ENCODE results near the gene CDH24. TPM values are rescaled to one million over a fixed set of nuclear protein-coding genes. Genes with fewer than 3 reads are reported as not detected.

CDH24 gene
- total RNA-seq, 1 experiment from 2014 or later = 14.8 TPM

DNA sequence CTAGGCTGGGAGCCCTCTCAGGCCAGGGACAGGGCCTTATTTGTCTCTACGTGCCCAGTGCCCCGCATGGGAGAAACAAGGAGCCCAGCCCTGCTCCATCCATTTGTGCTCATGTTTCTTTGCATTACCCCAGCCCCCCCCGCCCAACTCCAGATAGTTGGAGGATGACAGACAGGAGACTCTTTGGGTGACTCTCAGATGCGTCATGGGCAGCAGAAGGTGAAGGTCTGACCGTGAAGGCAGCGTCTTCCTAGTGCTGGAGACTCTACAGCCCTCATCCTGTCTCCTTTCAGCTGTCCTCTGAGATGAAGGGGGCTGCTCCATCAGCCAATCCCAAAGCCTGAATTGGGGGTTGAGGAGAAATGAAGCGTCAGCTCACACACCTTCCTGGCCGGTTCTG, 15.6 kb downstream of the CDH24 start:
- H3K27ac ChIP-seq (ENCODE audit: low read length) = no peak overlapping the region; the same call in 1 of the 2 replicates
- intact Hi-C loops (cut with micrococcal nuclease) = no loop called here
- no peak overlapping the region for H3K4me3 ChIP-seq (ENCODE audit: low read length)
- H2AFZ ChIP-seq (ENCODE audit: low read length) = no peak overlapping the region
- no peaks in the 10 kb centered on the region for H4K20me1 ChIP-seq (ENCODE audit: low read length)
- no peaks in the 10 kb centered on the region for H3K79me2 ChIP-seq (ENCODE audit: low read length)
- H3F3A ChIP-seq (ENCODE audit: low read length, unreplicated experiment) = no peaks in the 10 kb centered on the region
- no peaks in the 10 kb centered on the region for H3K9me3 ChIP-seq (ENCODE audit: low read length)
- ATAC-seq (peak; percentile 96), DNase-seq (peak; percentile 79)
- TF ChIP-seq EZH2phosphoT487 (IDR thresholded peaks at IDR 0.05; ENCODE audit: borderline replicate concordance, low read length) (no peak), EZH2 (IDR thresholded peaks at IDR 0.05; ENCODE audit: low read length, unreplicated experiment) (no peak)
- TF ChIP-seq, protein P1, sequence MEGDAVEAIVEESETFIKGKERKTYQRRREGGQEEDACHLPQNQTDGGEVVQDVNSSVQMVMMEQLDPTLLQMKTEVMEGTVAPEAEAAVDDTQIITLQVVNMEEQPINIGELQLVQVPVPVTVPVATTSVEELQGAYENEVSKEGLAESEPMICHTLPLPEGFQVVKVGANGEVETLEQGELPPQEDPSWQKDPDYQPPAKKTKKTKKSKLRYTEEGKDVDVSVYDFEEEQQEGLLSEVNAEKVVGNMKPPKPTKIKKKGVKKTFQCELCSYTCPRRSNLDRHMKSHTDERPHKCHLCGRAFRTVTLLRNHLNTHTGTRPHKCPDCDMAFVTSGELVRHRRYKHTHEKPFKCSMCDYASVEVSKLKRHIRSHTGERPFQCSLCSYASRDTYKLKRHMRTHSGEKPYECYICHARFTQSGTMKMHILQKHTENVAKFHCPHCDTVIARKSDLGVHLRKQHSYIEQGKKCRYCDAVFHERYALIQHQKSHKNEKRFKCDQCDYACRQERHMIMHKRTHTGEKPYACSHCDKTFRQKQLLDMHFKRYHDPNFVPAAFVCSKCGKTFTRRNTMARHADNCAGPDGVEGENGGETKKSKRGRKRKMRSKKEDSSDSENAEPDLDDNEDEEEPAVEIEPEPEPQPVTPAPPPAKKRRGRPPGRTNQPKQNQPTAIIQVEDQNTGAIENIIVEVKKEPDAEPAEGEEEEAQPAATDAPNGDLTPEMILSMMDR (conservative IDR thresholded peaks at IDR 0.05; ENCODE audit: low read depth, low read length) = no peak
- H3K36me3 ChIP-seq (ENCODE audit: low read depth, low read length) = no peaks in the 10 kb centered on the region
- H3K27me3 ChIP-seq (ENCODE audit: low read length) = no peaks in the 10 kb centered on the region
- POLR2A ChIA-PET (ENCODE audit: unreplicated experiment) = interaction anchor here (0.6 kb wide), 1 partner anchor 18 kb away, joined by 6 read pairs; no protein-coding TSS in a partner anchor
- CTCF ChIA-PET = interaction anchor here (0.6 to 1.0 kb wide), 2 partner anchors 67 to 68 kb away, joined by 4 read pairs; no protein-coding TSS in a partner anchor
- peak overlapping the region; percentile 29; the same call in 1 of the 2 replicates for H3K4me2 ChIP-seq (ENCODE audit: low read length)
- no peak overlapping the region for H3K9ac ChIP-seq (ENCODE audit: low read length)
- BruUV-seq (replicated peaks) = no TSS peak
- H3K4me1 ChIP-seq (ENCODE audit: insufficient read depth, low read length) = peaks cover 20% of the 10 kb centered on the region
- no peaks in the 10 kb centered on the region for H3K9me2 ChIP-seq (replicated peaks; ENCODE audit: low read length)

DNA sequence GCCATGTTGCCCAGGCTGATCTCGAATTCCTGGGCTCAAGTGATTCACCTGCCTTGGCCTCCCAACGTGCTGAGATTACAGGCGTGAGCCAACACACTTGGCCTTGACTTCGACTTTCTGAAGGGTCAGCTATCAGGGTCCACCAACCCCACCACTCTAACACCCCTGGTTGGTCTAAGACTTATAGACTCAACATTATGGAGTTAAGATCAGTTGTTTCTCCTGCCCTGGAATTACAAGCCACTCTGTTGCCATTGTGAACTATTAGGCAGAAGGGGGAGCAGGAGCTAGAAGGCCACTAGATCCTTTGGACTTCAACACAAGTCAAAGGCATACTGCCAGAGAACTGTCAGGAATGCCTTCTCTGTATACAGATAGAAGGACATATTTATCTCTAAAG, 17.2 kb downstream of the CDH24 start:
- Histone ChIP-seq H3K27me3 (ENCODE audit: low read length) (no peaks in the 10 kb centered on the region), H2AFZ (ENCODE audit: low read length) (no peak overlapping the region), H3K27ac (ENCODE audit: low read length) (no peak overlapping the region), H3K4me3 (ENCODE audit: low read length) (no peak overlapping the region), H3F3A (ENCODE audit: low read length, unreplicated experiment) (no peaks in the 10 kb centered on the region), H3K79me2 (ENCODE audit: low read length) (no peaks in the 10 kb centered on the region), H3K9me3 (ENCODE audit: low read length) (no peaks in the 10 kb centered on the region), H3K9ac (ENCODE audit: low read length) (no peak overlapping the region), H4K20me1 (ENCODE audit: low read length) (no peaks in the 10 kb centered on the region), H3K4me2 (ENCODE audit: low read length) (no peak overlapping the region), H3K4me1 (ENCODE audit: insufficient read depth, low read length) (peaks cover 12% of the 10 kb centered on the region), H3K36me3 (ENCODE audit: low read depth, low read length) (no peaks in the 10 kb centered on the region), H3K9me2 (replicated peaks; ENCODE audit: low read length) (no peaks in the 10 kb centered on the region)
- ChIA-PET POLR2A (ENCODE audit: unreplicated experiment) (no interaction called here), CTCF (interaction anchor here (0.6 kb wide), 1 partner anchor 29 kb away, joined by 3 read pairs; no protein-coding TSS in a partner anchor)
- intact Hi-C loops (cut with micrococcal nuclease) = no loop called here
- TF ChIP-seq EZH2 (IDR thresholded peaks at IDR 0.05; ENCODE audit: low read length, unreplicated experiment) = no peak
- ATAC-seq (no peak), DNase-seq (no peak)
- no TSS peak for BruUV-seq (replicated peaks)

- H2AFZ ChIP-seq (ENCODE audit: low read length) = peak overlapping the region; percentile 91
- peaks cover 4% of the 10 kb centered on the region for H3F3A ChIP-seq (ENCODE audit: low read length, unreplicated experiment)
- DNase-seq = no peak
- H3K9ac ChIP-seq (ENCODE audit: low read length) = peak overlapping the region; percentile 99
- intact Hi-C loops (cut with micrococcal nuclease) = no loop called here
- H3K9me2 ChIP-seq (replicated peaks; ENCODE audit: low read length) = no peaks in the 10 kb centered on the region
- BruUV-seq (replicated peaks) = TSS peak; percentile 50
- peak overlapping the region; percentile 88 for H3K27ac ChIP-seq (ENCODE audit: low read length)
- CTCF ChIA-PET = no interaction called here
- H3K4me1 ChIP-seq (ENCODE audit: insufficient read depth, low read length) = peaks cover 20% of the 10 kb centered on the region
- POLR2A ChIA-PET (ENCODE audit: unreplicated experiment) = no interaction called here
- H3K79me2 ChIP-seq (ENCODE audit: low read length) = peaks cover 39% of the 10 kb centered on the region
- no peak for ATAC-seq
- H3K9me3 ChIP-seq (ENCODE audit: low read length) = no peaks in the 10 kb centered on the region
- no peaks in the 10 kb centered on the region for H4K20me1 ChIP-seq (ENCODE audit: low read length)
- TF ChIP-seq EZH2phosphoT487 (IDR thresholded peaks at IDR 0.05; ENCODE audit: borderline replicate concordance, low read length) (no peak), EZH2 (IDR thresholded peaks at IDR 0.05; ENCODE audit: low read length, unreplicated experiment) (no peak)
- TF ChIP-seq, protein P1 (conservative IDR thresholded peaks at IDR 0.05; ENCODE audit: low read depth, low read length) = no peak
- no peaks in the 10 kb centered on the region for H3K27me3 ChIP-seq (ENCODE audit: low read length)
- H3K36me3 ChIP-seq (ENCODE audit: low read depth, low read length) = peaks cover 20% of the 10 kb centered on the region
- peak overlapping the region; percentile 89; the same call in 1 of the 2 replicates for H3K4me3 ChIP-seq (ENCODE audit: low read length)
- H3K4me2 ChIP-seq (ENCODE audit: low read length) = peak overlapping the region; percentile 90
These were observed 21.8 kb downstream of the CDH24 start for GRCh38 chr14:23035303-23036144.

Measured in PC-3 (cell line).